IPS-18c (cell line): ENCODE results near the gene TCF19.
"Not testable (repeated sequence)": the region's sequence is repeated elsewhere in the genome, so short reads cannot be mapped to it uniquely, and the experiment has no call there.

Experiments
- H3K4me3 ChIP-seq: 2 replicates; pipeline ENCODE4 v1.7.0; 2013; ENCODE audit warnings: low read depth, mild to moderate bottlenecking, low read length, moderate library complexity; ENCODE audit not compliant: insufficient read depth
- H3K9me3 ChIP-seq: one replicate; pipeline ENCODE4 v1.6.1; 2013; ENCODE audit warnings: mild to moderate bottlenecking, low read length, moderate library complexity; ENCODE audit not compliant: control insufficient read depth, insufficient read depth

The TCF19 gene

DNA sequence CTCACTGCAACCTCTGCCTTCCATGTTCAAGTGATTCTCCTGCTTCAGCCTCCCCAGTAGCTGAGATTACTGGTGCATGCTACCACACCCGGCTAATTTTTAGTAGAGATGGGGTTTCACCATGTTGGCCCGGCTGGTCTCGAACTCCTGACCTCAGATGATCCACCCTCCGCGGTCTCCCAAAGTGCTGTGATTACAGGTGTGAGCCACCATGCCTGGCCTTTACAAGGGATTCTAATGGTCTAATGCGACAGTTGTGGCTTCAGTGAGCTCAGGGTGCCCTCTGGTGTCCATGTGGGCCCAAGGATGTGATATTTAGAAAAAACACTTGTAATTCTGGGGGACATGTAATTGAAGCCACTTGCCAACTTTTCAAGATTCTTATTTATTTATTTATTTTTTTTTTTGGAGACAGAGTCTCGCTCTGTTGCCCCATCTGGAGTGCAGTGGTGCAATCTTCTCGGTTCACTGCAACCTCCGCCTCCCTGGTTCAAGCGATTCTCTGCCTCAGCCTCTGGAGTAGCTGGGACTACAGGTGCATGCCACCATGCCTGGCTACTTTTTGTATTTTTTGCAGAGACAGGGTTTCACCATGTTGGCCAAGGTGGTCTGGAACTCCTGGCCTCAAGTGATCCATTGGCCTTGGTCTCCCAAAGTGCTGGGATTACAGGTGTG, 34.2 kb downstream of the TCF19 start:
- H3K4me3 ChIP-seq, H3K9me3 ChIP-seq: not testable (repeated sequence)

DNA sequence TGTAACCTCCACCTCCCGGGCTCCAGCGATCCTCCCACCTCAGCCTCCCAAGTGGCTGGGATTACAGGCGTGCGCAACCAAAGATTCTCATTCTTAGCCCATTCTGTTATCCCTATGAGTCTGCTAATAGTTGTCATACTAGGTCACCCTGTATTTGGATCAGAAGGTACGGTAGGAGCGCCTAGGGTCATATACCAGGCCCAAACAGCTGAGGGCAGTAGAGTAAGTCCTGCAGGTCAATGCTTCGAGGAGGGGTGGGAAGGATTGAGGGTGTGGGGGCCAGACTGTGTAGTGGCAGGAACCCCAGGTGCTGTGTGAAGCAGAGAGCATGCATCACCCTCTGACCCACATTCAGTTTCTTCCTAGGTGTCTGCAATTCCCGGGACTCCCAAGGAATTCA, 34.8 kb downstream of the TCF19 start:
- Histone ChIP-seq H3K4me3 (no peak overlapping the region), H3K9me3 (no peaks in the 10 kb centered on the region)

DNA sequence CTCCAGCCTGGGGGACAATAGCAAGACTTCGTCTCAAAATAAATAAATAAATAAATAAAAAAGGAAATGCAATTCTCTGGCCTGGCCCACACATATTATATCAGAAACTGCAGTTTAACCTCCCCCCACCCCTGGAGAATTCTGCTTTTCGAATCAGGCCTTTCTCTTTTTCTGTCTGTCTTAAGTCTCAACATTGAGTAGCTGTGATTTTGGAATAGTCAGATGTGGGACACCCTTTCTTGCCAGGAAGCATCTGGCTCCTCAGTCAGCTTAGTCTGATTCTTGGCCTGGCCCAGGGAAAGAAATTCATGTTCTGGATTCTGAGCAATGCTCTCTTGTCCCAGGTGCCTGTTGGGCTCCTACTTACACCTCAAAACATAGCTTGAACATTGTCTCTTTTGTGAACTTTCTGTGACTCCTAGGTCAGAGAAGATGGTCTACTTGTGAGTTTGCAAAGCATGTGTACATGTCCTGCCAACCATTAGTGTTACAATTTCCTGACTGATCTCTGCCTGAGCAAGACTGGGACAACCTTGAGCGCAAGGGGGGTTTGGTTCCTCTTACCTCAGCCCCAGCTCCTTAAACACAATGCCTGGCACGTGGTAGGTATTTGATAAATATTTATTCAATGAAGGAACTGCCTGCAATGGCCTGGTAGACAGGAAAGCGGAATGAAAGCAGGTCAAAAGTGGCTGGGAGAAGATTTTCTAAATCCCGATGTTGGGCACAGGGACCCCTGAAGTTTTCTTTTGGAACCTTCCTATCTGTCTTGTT, 35.9 kb downstream of the TCF19 start:
- H3K4me3 ChIP-seq, result no peak overlapping the region

DNA sequence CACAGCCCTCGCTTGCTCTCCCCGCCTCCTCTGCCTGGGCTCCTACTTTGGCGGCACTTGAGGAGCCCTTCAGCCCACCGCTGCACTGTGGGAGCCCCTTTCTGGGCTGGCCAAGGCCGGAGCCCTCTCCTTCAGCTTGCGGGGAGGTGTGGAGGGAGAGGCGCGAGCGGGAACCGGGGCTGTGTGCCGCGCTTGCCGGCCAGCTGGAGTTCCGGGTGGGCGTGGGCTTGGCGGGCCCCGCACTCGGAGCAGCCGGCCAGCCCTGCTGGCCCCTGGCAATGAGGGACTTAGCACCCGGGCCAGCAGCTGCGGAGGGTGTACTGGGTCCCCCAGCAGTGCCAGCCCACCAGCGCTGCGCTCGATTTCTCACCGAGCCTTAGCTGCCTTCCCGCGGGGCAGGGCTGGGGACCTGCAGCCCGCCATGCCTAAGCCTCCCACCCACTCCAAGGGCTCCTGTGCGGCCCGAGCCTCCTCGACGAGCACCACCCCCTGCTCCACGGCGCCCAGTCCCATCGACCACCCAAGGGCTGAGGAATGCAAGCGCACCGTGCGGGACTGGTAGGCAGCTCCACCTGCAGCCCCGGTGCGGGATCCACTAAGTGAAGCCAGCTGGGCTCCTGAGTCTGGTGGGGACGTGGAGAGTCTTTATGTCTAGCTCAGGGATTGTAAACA, 37.1 kb downstream of the TCF19 start:
- H3K9me3 ChIP-seq, H3K4me3 ChIP-seq: not testable (repeated sequence)

More for the DNA sequence above, 35.9 kb downstream of the TCF19 start:
- no peaks in the 10 kb centered on the region for H3K9me3 ChIP-seq

DNA sequence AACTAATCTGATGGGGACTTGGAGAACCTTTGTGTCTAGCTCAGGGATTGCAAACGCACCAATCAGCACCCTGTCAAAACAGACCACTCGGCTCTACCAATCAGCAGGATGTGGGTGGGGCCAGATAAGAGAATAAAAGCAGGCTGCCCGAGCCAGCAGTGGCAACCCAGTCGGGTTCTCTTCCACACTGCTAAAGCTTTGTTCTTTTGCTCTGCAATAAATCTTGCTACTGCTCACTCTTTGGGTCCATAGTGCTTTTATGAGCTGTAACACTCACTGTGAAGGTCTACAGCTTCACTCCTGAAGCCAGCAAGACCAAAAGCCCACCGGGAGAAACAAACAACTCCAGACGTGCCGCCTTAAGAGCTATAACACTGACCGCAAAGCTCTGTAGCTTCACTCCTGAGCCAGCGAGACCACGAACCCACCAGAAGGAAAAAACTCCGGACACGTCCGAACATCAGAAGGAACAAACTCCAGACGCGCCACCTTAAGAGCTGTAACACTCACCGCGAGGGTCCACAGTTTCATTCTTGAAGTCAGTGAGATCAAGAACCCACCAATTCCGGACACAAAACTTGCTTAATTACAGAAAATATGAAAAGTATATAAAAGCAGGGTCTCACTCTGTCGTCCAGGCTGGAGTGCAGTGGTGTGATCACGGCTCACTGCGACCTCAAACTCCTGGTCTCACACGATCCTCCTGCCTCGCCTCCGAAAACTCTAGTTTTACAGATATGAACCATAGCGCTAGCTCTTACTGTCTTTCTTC, 38.0 kb downstream of the TCF19 start:
- H3K4me3 ChIP-seq, H3K9me3 ChIP-seq: not testable (repeated sequence)

DNA sequence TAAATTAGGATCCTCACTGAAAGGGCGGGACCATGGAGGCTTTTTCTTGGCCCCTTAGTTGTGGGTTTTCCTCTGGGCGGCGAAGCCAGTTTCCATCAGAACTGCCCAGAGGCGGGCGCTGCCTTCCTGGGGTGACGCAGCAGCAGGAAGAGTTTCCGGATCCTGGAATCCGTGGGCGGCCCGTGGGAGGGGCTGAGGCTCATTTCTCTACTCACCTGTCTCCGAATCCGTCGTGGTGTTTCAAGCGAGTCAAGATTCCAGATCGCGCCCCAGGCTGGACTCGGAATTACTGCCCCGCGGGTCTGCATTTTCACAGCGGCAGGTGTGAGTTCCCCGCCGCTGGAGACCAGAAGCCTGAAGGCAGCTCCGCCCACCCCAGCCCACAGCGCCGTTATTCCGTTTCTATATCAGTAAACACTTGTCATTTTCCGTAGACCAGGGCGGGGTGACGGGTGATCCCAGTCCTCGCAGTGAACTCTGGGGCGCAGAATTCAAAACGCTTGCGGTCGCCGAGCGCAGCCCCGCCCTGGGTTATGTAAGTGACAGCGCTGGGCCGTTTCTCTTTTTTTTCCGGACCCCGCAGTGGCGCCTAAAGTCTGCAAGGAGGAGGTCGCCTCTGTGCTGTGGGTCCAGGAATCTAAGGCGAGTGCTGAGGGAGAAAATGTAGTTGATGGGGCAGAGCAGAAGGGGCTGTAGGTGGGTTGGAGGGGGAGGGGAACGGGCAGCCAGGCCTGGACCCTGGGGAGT, 39.3 kb downstream of the TCF19 start:
- H3K9me3 ChIP-seq, result no peaks in the 10 kb centered on the region
- peak overlapping the region; percentile 56 for H3K4me3 ChIP-seq

DNA sequence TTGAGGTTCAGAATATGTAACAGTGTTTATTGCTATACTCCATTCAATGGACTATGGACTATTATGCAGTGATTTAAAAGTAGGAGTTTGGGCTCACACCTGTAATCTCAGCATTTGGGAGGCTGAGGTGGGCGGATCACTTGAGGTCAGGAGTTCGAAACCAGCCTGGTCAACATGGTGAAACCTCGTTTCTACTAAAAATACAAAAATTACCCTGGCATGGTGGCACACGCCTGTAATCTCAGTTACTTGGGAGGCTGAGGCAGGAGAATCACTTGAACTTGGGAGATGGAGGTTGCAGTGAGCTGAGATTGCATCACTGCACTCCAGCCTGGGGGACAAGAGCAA, 40.7 kb downstream of the TCF19 start:
- H3K9me3 ChIP-seq, H3K4me3 ChIP-seq: not testable (repeated sequence)

DNA sequence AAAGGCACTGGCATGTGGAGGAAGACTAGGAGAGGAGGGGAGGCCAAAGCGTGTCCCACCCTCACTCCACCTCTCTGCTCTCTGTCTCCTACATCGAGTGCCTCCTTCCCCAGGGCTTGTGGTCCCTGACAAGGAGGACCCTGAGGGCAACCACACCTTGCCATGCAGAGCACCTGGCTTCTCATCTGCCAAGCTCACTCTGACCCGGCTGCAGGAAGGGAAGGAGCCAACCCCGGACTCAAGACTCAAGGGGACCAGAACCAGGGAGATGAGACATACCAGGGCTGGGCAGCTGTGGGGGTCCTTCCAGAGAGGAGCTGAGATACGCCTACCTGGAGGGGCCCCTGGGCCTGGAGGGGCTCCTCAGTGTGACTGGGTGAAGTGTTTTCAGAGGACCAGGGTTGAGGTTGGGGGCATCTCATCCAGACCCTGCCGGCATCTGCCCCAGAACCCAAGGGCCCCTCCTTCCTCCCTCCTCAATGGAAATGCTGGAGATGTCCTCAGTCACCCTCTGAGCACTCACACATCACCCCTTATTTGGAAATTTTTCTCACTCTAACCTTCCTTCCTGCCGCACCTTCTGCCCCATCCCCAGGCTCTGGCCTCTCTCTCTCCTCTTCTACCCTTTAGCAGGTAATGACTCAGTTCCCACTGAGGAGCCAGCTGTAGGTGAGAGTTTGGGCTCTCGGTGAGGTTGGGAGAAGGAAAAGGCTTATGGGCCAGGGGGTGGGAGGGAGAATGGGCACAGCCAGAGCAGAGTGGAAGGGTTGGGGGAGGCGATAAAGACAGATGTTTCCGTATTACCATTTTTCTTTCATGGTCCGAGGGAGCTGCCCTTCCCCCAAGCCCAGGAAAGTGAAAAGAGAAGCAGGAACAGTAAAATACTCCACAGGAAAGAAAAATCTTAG, 44.1 kb downstream of the TCF19 start:
- Histone ChIP-seq H3K9me3 (no peaks in the 10 kb centered on the region), H3K4me3 (no peak overlapping the region)

DNA sequence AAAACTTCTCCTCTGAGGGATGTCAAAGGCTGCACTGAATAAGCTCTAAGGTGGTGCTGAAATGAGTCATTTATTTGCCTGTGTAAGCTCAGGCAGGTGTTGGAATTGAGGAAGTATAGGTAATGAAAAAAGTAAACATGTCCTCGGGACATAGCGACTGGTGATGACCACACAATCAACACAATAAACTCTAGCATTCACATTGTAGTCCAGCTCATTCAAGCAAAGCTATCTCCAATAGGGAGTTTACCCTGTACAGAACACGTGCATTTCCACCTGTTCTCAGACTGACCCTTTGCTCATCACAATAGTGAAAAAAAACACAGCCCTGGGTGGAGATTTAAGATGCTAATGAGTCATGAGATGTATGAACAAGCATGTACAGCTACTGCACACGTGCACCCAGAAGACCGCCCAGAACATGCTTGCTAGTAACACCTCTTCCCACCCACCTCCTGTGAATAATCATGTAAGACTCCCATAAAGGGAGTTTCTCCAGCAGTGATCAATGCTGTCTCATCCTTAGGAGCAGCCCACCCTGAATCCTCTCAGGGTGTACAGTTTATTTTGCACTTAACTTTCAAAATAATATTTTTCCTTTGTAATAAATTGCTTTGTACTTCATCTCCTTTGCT, 45.1 kb downstream of the TCF19 start:
- no peaks in the 10 kb centered on the region for H3K9me3 ChIP-seq
- H3K4me3 ChIP-seq, result no peak overlapping the region

DNA sequence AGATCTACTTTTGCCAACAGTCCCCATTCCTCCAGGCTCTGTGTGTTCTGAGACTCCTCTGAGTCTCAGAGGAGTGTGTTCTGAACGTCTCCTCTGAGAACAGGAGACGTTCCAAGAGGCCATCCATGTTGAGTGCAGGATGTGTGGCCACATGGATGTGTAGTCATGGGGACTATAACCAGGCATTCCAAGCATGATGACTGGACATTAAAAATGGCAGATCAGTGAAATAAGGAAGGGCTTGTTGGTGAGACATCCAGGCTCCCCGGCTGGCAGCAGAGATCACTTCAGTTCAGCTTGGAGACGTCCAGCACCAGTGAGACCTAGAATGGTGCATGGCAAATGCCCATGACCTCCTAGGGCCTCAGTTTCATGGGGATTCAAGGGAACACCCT, 46.4 kb downstream of the TCF19 start:
- no peak overlapping the region for H3K4me3 ChIP-seq

DNA sequence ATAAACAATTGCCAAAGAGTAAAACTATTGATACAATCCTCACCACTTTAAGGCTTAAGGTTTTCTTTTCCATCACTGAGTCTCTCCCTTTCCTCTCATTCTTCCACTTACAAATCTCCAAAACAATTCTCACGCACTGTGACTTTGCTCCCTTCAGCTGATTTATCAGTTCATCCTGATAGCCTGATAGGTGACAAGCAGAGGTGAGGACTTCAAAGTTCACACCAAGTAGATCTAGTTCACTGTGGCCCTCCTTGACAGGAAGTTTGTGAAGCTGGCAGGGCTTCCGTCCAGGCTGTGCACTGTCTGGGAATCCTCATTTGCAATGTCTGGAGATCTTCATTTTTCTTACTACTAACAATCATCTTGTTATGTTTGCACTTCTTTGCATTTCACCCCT, 47.2 kb downstream of the TCF19 start:
- H3K9me3 ChIP-seq, result no peaks in the 10 kb centered on the region
- H3K4me3 ChIP-seq, result no peak overlapping the region

More for the DNA sequence above, 46.4 kb downstream of the TCF19 start:
- H3K9me3 ChIP-seq, result no peaks in the 10 kb centered on the region

DNA sequence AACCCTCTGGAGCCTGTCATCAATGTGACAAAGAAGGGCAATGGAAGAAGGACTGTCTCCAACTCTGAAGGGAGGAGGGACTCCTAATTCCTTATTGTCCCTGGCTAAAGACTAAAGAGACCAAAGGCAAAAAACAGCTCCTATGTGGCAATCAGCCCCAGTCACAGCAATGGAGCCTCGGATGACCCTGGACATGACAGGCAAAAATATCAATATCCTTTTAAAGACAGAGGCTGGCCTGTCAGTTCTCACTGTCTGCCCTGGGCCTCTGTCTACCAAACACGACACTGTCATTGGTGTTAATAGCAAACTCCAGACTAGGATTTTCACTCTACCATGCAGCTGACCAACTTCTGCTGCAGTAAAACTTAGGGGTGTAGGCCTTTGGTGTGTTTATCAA, 50.1 kb downstream of the TCF19 start:
- Histone ChIP-seq H3K4me3 (no peak overlapping the region), H3K9me3 (no peaks in the 10 kb centered on the region)

DNA sequence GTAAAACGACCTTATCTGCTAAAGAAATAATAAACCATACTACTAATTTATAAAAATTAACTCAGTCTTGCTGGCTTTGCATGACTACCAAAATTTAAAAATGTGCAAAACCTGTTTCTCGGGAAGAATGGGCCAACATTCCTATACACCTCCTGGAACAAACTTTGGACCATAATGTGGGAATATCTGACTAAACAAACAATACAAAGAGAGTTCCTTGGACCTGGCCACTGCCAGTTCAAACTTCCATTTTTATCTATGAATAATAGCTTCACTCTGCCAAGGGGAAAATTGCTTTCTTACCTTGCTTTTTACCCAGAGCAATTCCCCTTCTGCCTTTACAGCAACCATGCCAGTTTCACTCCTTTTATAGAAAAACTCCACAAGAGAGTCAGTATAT, 50.7 kb downstream of the TCF19 start:
- no peaks in the 10 kb centered on the region for H3K9me3 ChIP-seq
- no peak overlapping the region for H3K4me3 ChIP-seq

DNA sequence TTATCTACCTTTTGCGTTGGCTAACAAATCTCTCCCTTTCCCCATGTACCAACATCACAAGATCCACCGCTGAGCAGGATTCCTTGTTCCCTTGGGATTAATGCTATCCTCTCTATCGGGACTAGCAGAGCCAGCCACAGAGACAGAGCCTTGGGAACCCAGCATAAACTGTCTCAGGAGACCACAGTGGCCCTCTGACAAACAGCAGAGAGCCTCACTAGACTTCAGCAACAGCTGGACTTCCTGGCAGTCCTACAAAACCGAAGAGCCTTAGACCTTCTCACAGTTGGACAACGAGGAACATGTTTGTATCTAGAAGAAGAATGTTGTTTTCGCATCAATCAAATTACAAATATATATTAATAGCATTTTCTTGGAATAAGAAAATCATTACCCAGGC, 51.7 kb downstream of the TCF19 start:
- no peak overlapping the region for H3K4me3 ChIP-seq
- no peaks in the 10 kb centered on the region for H3K9me3 ChIP-seq

DNA sequence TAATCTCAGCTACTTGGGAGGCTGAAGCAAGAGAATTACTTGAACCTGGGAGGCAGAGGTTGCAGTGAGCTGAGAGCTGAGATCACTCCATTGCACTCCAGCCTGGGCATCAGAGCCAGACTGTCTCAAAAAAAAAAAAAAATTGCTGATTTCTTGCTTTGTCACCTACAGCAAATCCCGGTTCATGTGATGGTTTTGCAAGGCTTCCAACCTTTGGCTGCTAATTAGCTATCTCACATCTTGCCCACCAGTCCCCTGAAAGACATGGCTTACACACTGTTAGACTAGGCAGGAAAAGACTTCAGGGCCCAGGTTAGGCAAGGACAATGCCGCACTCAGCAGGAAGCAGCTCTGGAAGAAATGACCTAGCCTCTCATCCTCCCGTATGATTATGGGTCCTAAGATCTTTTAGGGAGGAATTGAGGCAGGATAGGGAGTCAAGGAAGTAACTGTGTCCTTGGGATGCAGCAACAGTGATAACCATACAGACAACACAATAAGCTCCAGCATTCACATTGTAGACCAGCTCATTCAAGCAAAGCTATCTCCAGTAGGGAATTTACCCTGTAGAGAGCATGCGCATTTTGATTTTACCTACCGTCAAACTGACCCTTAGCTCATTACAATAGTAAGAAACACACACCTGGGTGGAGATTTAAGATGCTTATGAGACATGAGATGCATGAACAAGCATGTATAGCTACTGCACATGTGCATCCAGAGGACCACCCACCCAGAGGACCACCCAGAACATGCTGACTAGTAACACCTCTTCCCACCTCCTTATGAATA, 52.5 kb downstream of the TCF19 start:
- no peak overlapping the region for H3K4me3 ChIP-seq
- H3K9me3 ChIP-seq, result peaks cover 2% of the 10 kb centered on the region
